NCI-H1436 (cell line): ENCODE measurements around the gene WBP2.
"Not testable (repeated sequence)": the region's sequence is repeated elsewhere in the genome, so short reads cannot be mapped to it uniquely, and the experiment has no call there.

ENCODE experiments used
- DNase-seq: peaks from one replicate; lab custom pipeline; 2025; lab: John Stamatoyannopoulos, UW

WBP2 gene

DNA sequence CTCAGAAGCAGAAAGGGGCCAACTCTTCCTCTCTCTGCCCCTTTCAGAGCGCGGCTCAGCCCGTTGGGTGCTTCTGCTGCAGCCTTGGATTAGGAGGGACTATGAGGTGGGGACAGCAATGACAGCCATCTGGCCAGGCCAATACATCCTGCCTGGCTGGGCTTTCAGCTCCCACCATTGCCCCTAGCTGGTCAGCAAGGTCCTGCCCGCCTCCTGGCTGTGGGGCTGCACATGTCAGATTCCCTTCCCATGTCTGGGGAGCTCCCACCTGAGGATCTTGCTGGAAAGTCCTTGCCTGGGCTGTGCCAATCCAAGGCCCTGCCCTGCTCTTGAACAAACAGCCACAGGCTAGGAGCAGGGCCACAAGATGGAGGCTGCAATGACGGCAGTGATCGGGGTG lies 33.3 kb upstream of the WBP2 start:
- no peak for DNase-seq

DNA sequence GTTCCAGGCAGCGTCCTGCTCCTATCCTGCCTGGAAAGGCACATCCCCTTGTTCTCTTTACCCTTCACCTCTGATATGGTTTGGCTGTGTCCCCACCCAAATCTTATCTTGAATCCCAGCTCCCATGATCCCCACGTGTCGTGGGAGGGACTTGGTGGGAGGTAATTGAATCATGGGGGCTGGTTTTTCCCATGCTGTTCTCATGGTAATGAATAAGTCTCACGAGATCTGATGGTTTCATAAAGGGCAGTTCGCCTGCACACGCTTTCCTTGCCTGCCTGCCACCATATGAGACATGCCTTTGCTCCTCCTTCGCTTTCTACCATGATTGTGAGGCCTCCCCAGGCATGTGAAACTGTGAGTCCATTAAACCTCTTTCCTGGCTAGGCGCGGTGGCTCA lies 30.7 kb upstream of the WBP2 start:
- not testable (repeated sequence) for DNase-seq

- no peak for DNase-seq
Measured at GRCh38 chr17:75885431-75885830, 30.3 kb upstream of the WBP2 start.

DNA sequence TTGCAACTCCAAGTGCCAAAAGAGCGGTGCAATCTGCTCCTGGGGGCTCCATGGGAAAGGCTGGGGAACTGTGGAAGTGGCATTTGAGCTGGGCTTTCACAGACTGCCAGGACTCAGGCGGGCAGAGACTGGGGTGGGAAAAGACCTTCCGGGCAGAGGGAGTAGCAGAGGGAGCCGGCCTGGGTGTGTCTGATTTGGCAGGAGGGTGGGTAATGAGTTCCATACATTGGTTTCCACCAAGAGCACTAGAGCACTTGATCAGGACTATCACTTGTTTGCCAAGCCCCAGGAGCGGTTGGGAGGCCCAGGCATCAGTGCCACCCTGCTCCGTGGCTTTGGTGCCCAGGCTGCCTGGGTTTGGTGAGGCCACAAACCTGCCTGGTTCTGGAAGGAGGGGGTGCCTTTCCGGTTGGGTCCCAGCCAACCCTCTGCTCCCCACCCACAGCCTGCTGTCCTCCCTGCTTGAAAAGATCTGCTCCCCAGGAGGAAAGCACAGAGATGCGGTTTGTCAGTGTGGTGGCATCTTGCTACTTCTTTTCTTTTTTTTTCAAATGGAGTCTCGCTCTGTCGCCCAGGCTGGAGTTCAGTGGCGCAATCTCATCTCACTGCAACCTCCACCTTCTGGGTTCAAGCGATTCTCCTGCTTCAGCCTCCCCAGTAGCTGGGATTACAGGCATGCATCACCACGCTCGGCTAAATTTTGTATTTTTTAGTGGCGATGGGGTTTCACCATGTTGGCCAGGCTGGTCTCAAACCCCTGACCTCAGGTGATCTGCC lies 26.7 kb upstream of the WBP2 start:
- no peak for DNase-seq

DNA sequence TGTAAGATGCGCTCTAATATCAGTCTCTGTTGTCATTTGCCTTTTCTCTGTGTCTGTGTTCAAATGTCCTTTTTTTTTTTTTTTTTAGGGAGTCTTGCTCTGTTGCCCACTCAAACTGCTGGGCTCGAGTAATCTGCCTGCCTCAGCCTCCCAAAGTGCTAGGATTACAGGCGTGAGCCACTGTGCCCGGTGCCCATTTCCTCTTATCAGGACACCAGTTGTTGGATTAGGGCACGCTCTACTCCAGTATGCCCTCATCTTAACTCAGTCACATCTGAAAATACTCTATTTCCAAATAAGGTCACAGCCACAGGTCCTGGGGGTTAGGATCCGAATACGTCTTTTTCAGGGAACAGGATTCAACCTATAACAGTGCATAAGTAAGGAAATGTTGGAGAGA lies 25.1 kb upstream of the WBP2 start:
- no peak for DNase-seq

GRCh38 chr17:75878174-75878998 lies 23.3 kb upstream of the WBP2 start, which contains the start of gene TRIM47:
Gene TRIM47 (minus strand): TSS chr17:75878581. CDS start chr17:75878548, 33 bp downstream.
- DNase-seq, result peak; percentile 52

DNA sequence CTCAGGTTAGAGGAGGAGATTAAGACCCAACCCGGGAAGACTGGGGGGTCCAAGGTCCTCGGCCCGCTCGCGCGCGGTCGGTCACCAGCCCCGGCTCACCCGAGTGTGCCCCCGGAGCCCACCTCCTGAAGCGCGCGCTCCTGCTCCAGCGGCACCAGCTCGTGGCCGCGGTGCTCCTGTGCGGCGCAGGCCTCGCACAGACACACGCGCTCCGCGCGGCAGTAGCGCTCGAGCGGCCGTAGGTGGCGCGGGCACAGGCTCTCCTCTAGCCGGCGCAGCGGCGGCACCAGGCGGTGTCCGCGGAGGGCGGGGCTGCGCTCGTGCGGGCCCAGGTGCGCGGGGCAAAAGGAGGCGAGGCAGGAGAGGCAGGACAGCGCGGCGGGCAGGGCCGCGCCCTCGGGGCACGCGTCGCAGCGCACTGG lies 22.6 kb upstream of the WBP2 start:
- peak; percentile 85 for DNase-seq

DNA sequence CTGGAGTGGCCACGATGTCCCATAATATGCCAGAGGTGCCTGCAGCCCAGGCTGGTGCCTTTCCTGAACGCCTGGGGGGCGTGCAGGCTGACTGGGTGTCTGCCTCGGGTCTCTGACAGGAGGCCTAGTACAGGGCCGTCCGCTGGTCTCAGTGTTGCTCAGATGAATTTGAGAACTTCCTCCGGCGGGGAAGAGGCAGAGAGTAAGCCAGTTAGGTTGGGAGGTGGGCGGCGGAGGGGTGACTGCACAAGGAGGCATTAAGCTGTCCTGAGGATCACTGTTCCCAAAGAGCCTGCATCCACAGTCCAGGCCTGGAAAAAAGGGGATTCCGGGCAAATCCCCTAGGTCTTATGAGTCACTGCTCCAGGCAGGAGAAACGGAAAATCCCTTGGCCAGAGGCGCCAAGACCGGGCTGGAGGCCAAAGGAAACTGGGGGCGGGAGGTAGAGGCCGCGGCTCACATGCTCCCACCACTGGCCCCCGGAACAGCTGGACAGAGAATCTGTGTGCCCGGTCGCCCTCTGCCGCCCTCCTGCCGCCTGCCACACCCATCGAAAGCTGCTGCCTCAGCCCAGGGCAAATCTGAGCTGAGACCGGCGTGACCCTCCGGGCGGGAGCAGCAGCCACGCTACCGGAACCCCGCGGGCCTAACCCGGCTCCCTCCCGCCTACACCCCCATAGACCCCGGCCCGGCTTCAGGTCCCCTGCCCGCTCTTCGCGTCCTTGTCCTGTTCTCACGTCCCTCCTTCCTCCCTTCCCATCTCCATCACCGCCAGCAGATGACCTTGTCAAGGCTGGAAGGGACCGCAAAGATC lies 22.0 kb upstream of the WBP2 start:
- DNase-seq, result no peak

- peak; percentile 80 for DNase-seq
Measured at GRCh38 chr17:75876190-75876937, 21.2 kb upstream of the WBP2 start.

GRCh38 chr17:75875940-75876189 lies 20.7 kb upstream of the WBP2 start:
- no peak for DNase-seq

- peak; percentile 69 for DNase-seq
Measured at GRCh38 chr17:75875182-75875939, 20.2 kb upstream of the WBP2 start.

DNA sequence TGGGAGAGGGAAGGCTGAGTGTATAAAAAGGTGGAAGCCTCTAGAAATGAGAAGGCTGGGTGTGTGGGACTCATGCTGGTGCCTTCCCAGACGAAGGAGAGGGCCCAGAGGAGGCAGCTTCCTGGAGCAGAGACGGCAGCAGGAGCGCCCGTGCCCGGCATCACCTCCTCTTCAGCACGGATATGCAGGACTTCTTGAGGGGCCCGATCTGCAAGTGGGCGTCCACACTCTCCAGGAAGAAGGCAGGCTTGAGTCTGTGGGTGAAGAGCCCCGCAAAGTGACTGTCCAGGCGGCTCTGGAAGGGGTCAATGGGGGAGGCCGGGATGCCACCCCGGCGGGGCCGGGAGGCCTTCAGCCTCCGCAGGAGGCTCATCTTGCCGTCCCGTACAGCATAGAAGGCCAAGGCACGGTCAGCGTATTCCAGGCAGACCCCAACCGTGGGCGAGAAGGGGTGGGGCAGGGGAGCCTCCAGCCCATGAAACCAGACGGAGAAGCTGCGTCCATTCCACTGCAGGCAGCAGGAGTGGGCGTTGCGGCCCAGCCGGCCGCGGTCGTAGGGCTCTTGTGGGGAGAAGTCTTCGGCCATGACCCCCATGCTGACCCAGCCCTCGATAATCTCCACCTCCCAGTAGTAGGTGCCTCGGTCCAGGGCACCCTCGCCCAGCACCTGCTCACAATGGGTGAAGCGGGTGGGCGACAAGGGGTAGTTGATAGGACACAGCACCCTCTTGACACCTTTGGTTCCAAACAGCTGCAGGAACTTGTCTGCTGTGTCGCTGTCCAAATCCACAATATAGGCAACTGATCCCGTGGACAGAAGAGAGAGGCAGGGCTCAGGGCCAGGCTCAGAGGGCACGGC lies 19.4 kb upstream of the WBP2 start:
- DNase-seq, result no peak

GRCh38 chr17:75873587-75874322 lies 18.6 kb upstream of the WBP2 start:
- DNase-seq, result no peak

DNA sequence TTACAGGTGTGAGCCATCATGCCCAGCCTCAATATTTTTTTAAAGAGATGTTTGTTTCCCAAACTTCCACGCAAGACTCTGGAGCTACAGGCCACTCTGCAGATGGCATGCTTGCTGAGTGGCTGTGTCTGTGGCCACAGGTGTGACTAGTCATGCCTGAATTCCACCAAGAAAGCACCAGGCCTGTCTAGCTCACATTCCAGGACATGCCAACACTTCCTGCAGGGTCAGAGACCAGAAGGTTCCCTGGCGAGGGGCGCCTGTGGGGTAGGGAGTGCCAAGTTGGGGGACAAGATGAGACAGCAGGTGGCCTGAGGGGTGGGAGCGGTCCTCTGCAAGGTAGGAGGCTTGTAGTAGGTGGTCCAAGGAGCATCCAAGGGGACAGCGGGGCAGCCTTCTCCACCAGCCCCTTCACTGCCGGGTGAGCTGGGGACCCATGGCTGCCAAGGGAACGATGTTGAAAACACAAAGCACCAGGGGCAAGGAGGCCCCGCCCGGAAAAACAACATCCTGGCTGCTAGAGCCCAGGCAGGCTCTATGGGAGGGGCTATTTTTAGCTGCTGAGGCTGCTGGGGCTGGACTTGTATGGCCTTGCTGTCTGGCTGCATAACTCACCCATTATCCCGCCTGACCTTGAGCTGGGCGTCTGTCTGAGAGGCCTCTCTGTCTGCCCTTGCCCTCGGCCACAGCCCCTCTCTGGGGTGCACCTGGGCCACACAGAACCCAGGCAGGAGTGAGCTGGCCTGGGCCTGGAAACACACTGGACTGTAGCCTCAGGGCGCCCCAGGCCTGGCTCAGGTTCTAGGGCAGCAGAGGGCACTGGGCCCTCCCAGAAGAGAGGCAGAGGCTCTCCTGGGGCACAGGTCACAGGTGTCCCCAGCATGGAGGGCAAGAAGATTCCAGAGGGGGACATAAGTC lies 17.6 kb upstream of the WBP2 start:
- DNase-seq, result no peak

- DNase-seq, result not testable (repeated sequence)
Measured at GRCh38 chr17:75870228-75870627, 15.1 kb upstream of the WBP2 start.

DNA sequence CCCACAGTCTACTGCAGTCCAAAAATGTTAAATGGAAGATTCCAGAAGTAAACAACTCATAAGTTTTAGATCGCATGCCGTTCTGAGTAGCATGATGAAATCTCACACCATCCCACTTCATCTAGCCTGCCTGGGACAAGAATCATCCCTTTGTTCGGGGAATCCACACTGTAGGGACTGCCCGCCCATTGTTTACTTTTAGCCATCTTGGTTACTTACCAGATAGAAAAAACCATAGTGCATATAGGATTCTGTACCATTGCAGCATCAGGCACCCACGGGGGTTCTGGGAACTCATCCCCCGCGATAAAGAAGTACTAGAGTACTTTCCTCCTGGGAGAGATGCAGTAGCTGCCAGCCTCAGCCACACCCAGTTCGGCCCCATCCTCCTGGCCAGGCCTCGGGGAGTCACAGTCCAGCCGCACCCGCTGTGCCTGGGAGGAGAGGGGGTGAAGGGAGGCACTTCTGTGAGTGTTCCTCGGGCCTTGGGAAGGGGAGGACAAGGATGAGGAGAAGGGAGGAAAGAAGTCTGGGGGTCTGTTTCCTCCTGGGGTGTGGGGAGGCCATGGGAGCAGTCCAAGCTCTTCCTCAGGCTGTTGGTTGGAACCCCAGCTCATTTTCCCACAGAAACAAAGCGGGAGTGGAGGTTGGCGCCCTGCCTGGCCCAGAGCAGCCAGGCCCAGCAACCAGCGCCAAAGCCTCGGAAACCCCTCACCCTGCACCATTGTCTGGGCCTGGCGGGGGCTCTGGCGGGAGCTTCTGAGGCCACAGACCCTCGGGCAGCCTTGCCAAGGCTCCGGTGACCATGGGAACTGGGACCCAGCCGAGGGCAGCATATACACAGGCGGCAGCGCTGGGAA lies 14.4 kb upstream of the WBP2 start:
- no peak for DNase-seq

DNA sequence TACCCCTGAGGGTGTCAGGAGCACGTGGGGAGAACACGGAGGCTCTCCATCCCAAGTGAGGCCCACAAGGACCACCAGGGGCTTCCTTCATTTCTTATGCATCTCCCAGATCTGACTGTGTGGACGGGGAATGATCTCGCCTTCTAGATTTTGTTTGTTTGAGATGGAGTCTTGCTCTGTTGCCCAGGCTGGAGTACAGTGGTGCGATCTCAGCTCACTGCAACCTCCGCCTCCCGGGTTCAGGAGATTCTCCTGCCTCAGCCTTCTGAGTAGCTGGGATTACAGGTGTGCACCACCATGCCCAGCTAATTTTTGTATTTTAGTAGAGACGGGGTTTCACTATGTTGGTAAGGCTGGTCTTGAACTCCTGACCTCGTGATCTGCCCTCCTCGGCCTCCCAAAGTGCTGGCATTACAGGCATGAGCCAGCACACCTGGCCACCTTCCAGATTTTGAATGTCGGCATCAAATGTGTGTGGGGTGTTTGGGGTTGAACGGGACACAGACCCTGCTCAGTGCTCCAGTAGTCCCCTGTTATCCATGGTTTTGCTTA lies 13.7 kb upstream of the WBP2 start:
- not testable (repeated sequence) for DNase-seq
